Activated CD8-positive, alpha-beta memory T cell treated with anti-CD3 and anti-CD28 coated beads, Interleukin-2, amount 50 U/mL, for 24 hours (primary cell): ENCODE results near the gene NAV2.
"Not testable (repeated sequence)": the region's sequence is repeated elsewhere in the genome, so short reads cannot be mapped to it uniquely, and the experiment has no call there.

Source experiments
- DNase-seq: peaks from one replicate; pipeline ENCODE4 v3.0.0-alpha.2; 2020; ENCODE audit errors: extremely low read depth

The NAV2 gene

GRCh38 chr11:20110908-20111669 is 398.5 kb downstream of the NAV2 start:
- no peak for DNase-seq

- DNase-seq, result no peak
These were observed 399.2 kb downstream of the NAV2 start for GRCh38 chr11:20111871-20112270.

GRCh38 chr11:20112291-20113148 is 399.9 kb downstream of the NAV2 start:
- DNase-seq, result no peak

GRCh38 chr11:20113149-20113438 is 400.5 kb downstream of the NAV2 start:
- DNase-seq, result no peak

- no peak for DNase-seq
These were observed 402.0 kb downstream of the NAV2 start for GRCh38 chr11:20114588-20114987.

- DNase-seq, result no peak
These were observed 404.2 kb downstream of the NAV2 start for GRCh38 chr11:20116825-20117224.

- DNase-seq, result no peak
These were observed 404.7 kb downstream of the NAV2 start for GRCh38 chr11:20117291-20117690.

GRCh38 chr11:20118209-20118608 is 405.6 kb downstream of the NAV2 start:
- no peak for DNase-seq

GRCh38 chr11:20119315-20119714 is 406.7 kb downstream of the NAV2 start:
- no peak for DNase-seq

GRCh38 chr11:20120134-20120925 is 407.7 kb downstream of the NAV2 start:
- no peak for DNase-seq

- no peak for DNase-seq
These were observed 409.5 kb downstream of the NAV2 start for GRCh38 chr11:20122131-20122530.

- no peak for DNase-seq
These were observed 413.3 kb downstream of the NAV2 start for GRCh38 chr11:20125927-20126326.

- no peak for DNase-seq
These were observed 414.1 kb downstream of the NAV2 start for GRCh38 chr11:20126724-20127123.

GRCh38 chr11:20127671-20128527 is 415.3 kb downstream of the NAV2 start:
- peak; percentile 53 for DNase-seq

- DNase-seq, result not testable (repeated sequence)
These were observed 415.8 kb downstream of the NAV2 start for GRCh38 chr11:20128528-20128825.

- DNase-seq, result no peak
These were observed 417.0 kb downstream of the NAV2 start for GRCh38 chr11:20129665-20130064.

- DNase-seq, result no peak
These were observed 419.4 kb downstream of the NAV2 start for GRCh38 chr11:20131788-20132666.

GRCh38 chr11:20132667-20133039 is 420.0 kb downstream of the NAV2 start:
- DNase-seq, result no peak

- DNase-seq, result no peak
These were observed 422.5 kb downstream of the NAV2 start for GRCh38 chr11:20134991-20135736.

GRCh38 chr11:20137637-20138036 is 425.0 kb downstream of the NAV2 start:
- no peak for DNase-seq
